SK-N-SH treated with all-trans-retinoic acid at 6 μM for 48 hours (cell line): ENCODE measurements around the gene CANX.

Experiments used
- ATAC-seq: fragments of 200-7000 bp; cut with Tn5 transposase; 3 replicates; pipeline ENCODE4 v1.9.1; 2020; ENCODE audit warnings: mild to moderate bottlenecking, moderate library complexity
- ARNTL ChIP-seq: fragments of 450-650 bp; formaldehyde crosslinking; IDR thresholded peaks from 2 replicates; pipeline ENCODE4 v1.5.0; 2020; ENCODE audit warnings: low read depth, mild to moderate bottlenecking, moderate library complexity, borderline replicate concordance
- BACH2 ChIP-seq: fragments of 250-450 bp; sonication (Bioruptor Pico); IDR thresholded peaks from 2 replicates; pipeline ENCODE4 v1.9.0; 2021; ENCODE audit warnings: mild to moderate bottlenecking, borderline replicate concordance
- CSRNP3 ChIP-seq: fragments of 250-450 bp; sonication (Bioruptor Pico); IDR thresholded peaks from 2 replicates; pipeline ENCODE4 v1.5.1; 2021; ENCODE audit warnings: mild to moderate bottlenecking, moderate library complexity
- ESRRG ChIP-seq: fragments of 250-450 bp; sonication (Bioruptor Pico); IDR thresholded peaks from 2 replicates; pipeline ENCODE4 v1.6.1; 2021; ENCODE audit warnings: mild to moderate bottlenecking
- ISL1 ChIP-seq: fragments of 250-450 bp; sonication (Bioruptor Pico); IDR thresholded peaks from 2 replicates; pipeline ENCODE4 v2.1.2; 2022; ENCODE audit warnings: mild to moderate bottlenecking, moderate library complexity
- OSR1 ChIP-seq: fragments of 250-450 bp; sonication (Bioruptor Pico); IDR thresholded peaks from 2 replicates; pipeline ENCODE4 v1.8.0; 2022; ENCODE audit warnings: moderate library complexity, mild to moderate bottlenecking, inconsistent platforms
- POU6F1 ChIP-seq: fragments of 250-450 bp; sonication (Bioruptor Pico); IDR thresholded peaks from 2 replicates; pipeline ENCODE4 v1.8.0; 2021; ENCODE audit warnings: low read depth, mild to moderate bottlenecking, moderate library complexity, borderline replicate concordance
- PPARA ChIP-seq: fragments of 250-450 bp; sonication (Bioruptor Pico); IDR thresholded peaks from 2 replicates; pipeline ENCODE4 v1.5.0; 2020; ENCODE audit warnings: mild to moderate bottlenecking, borderline replicate concordance
- RARB ChIP-seq: fragments of 250-450 bp; sonication (Bioruptor Pico); IDR thresholded peaks from 2 replicates; pipeline ENCODE4 v1.8.0; 2021; ENCODE audit warnings: mild to moderate bottlenecking, moderate library complexity
- SNAI2 ChIP-seq: fragments of 250-450 bp; sonication (Bioruptor Pico); IDR thresholded peaks from 2 replicates; pipeline ENCODE4 v1.5.0; 2020; ENCODE audit warnings: mild to moderate bottlenecking, moderate library complexity
- TCF4 ChIP-seq: fragments of 250-450 bp; sonication (Bioruptor Pico); IDR thresholded peaks from 2 replicates; pipeline ENCODE4 v1.8.0; 2021; ENCODE audit warnings: mild to moderate bottlenecking, moderate library complexity, borderline replicate concordance
- TOX ChIP-seq: fragments of 250-450 bp; sonication (Bioruptor Pico); IDR thresholded peaks from 2 replicates; pipeline ENCODE4 v1.8.0; 2021; ENCODE audit warnings: mild to moderate bottlenecking, moderate library complexity, borderline replicate concordance
- TSHZ2 ChIP-seq: fragments of 250-450 bp; sonication (Bioruptor Pico); IDR thresholded peaks from 2 replicates; pipeline ENCODE4 v1.5.0; 2020; ENCODE audit warnings: mild to moderate bottlenecking, moderate library complexity
- ZC3H10 ChIP-seq: fragments of 250-450 bp; sonication (Bioruptor Pico); IDR thresholded peaks from 2 replicates; pipeline ENCODE4 v1.5.1; 2021; ENCODE audit warnings: mild to moderate bottlenecking, moderate library complexity
- ZFP3 ChIP-seq: fragments of 250-450 bp; sonication (Bioruptor Pico); IDR thresholded peaks from 2 replicates; pipeline ENCODE4 v1.5.0; 2020; ENCODE audit warnings: mild to moderate bottlenecking, moderate library complexity
- ZFP30 ChIP-seq: fragments of 450-650 bp; formaldehyde crosslinking; IDR thresholded peaks from 2 replicates; pipeline ENCODE4 v1.5.0; 2022; ENCODE audit warnings: mild to moderate bottlenecking, moderate library complexity
- ZNF565 ChIP-seq: fragments of 450-650 bp; formaldehyde crosslinking; conservative IDR thresholded peaks from 2 replicates; pipeline ENCODE4 v1.5.0; 2020; ENCODE audit warnings: low read depth, mild to moderate bottlenecking, moderate library complexity
- ZNF70 ChIP-seq: fragments of 450-650 bp; formaldehyde crosslinking; IDR thresholded peaks from 2 replicates; pipeline ENCODE4 v1.5.0; 2020; ENCODE audit warnings: mild to moderate bottlenecking, moderate library complexity
- ZNF8 ChIP-seq: fragments of 450-650 bp; formaldehyde crosslinking; IDR thresholded peaks from 2 replicates; pipeline ENCODE4 v1.5.0; 2020; ENCODE audit warnings: mild to moderate bottlenecking, moderate library complexity
- TF ChIP-seq, protein P1 (sequence below): fragments of 250-450 bp; sonication (Bioruptor Pico); IDR thresholded peaks from 2 replicates; pipeline ENCODE4 v1.5.1; 2020; ENCODE audit warnings: low read depth, mild to moderate bottlenecking, moderate library complexity

Gene CANX

GRCh38 chr5:179716286-179716685 is 17.5 kb downstream of the CANX start:
- ATAC-seq, result no peak
- TF ChIP-seq TOX (CRISPR knock-in tag) (no peak), OSR1 (CRISPR knock-in tag) (no peak), SNAI2 (CRISPR knock-in tag) (no peak), POU6F1 (CRISPR knock-in tag) (no peak), TSHZ2 (CRISPR knock-in tag) (no peak)

- TF ChIP-seq ESRRG (no peak), BACH2 (no peak), TSHZ2 (CRISPR knock-in tag) (no peak), POU6F1 (CRISPR knock-in tag) (no peak), ARNTL (CRISPR knock-in tag) (no peak), PPARA (CRISPR knock-in tag) (no peak), OSR1 (CRISPR knock-in tag) (no peak), TOX (CRISPR knock-in tag) (no peak), ZC3H10 (CRISPR knock-in tag) (no peak), CSRNP3 (CRISPR knock-in tag) (no peak), ZNF70 (CRISPR knock-in tag) (no peak), ISL1 (CRISPR knock-in tag) (no peak), ZFP3 (no peak), SNAI2 (CRISPR knock-in tag) (no peak), ZFP30 (CRISPR knock-in tag) (no peak), RARB (no peak), TCF4 (CRISPR knock-in tag) (no peak), ZNF8 (CRISPR knock-in tag) (no peak), ZNF565 (no peak)
- TF ChIP-seq, protein P1, sequence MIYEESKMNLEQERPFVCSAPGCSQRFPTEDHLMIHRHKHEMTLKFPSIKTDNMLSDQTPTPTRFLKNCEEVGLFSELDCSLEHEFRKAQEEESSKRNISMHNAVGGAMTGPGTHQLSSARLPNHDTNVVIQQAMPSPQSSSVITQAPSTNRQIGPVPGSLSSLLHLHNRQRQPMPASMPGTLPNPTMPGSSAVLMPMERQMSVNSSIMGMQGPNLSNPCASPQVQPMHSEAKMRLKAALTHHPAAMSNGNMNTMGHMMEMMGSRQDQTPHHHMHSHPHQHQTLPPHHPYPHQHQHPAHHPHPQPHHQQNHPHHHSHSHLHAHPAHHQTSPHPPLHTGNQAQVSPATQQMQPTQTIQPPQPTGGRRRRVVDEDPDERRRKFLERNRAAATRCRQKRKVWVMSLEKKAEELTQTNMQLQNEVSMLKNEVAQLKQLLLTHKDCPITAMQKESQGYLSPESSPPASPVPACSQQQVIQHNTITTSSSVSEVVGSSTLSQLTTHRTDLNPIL (CRISPR knock-in tag), result no peak
- no peak for ATAC-seq
These were observed 21.5 kb downstream of the CANX start for GRCh38 chr5:179720222-179720621.
